ENCODE results near the gene PACSIN1.

Gene PACSIN1

DNA sequence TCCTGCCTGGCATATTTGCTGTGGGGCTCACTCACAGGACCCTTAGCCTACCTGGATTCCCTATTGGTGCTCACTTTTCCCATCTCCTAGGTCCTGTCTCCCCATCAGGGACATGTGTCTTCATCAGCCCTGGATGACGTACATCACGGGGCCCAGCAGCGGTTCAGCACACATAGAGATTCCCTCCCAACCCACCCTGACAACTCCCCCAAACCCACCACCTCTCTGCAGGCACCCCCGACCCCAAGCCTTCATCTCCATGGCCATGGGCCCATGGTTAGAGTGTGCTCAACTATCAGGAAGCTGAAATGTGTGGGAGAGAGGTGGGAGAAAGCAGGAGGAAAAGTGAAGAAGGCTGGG, 115.7 kb downstream of the PACSIN1 start:
- no peak for DNase-seq (ENCODE audit: low read depth)

- DNase-seq (ENCODE audit: low read depth): no peak
These were observed 117.6 kb downstream of the PACSIN1 start for GRCh38 chr6:34583461-34583860.

GRCh38 chr6:34583861-34584604, 118.2 kb downstream of the PACSIN1 start:
- no peak for DNase-seq (ENCODE audit: low read depth)

DNA sequence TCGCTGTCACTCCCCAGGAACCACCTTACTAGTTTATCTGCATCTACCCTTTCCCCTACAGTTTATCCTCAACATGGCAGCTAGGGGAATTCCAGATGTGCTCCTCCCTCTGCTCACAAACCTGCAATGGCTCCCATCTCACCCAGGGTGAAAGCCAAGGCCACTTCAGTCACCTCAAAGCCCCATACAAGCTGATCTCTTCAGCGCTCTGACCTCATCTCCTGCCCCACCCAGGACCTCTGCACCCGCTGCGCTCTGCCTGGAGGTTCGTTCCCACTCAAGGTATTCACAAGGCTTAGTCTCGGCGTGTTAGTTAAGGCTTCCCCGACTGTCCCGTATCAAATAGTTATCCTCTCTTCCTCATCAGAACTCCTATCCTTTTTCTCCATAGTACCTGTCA, 118.8 kb downstream of the PACSIN1 start:
- no peak for DNase-seq (ENCODE audit: low read depth)

Data from stimulated activated CD8-positive, alpha-beta memory T cell treated with anti-CD3 and anti-CD28 coated beads, Interleukin-15, amount 100 ng/mL, for 1 hour (primary cell).